ENCODE results near the gene KCNA4.
A peak's percentile ranks its signal among the peaks of the same experiment; 100 is the strongest.
"Not testable (repeated sequence)": the region's sequence is repeated elsewhere in the genome, so short reads cannot be mapped to it uniquely, and the experiment has no call there.

KCNA4 gene

DNA sequence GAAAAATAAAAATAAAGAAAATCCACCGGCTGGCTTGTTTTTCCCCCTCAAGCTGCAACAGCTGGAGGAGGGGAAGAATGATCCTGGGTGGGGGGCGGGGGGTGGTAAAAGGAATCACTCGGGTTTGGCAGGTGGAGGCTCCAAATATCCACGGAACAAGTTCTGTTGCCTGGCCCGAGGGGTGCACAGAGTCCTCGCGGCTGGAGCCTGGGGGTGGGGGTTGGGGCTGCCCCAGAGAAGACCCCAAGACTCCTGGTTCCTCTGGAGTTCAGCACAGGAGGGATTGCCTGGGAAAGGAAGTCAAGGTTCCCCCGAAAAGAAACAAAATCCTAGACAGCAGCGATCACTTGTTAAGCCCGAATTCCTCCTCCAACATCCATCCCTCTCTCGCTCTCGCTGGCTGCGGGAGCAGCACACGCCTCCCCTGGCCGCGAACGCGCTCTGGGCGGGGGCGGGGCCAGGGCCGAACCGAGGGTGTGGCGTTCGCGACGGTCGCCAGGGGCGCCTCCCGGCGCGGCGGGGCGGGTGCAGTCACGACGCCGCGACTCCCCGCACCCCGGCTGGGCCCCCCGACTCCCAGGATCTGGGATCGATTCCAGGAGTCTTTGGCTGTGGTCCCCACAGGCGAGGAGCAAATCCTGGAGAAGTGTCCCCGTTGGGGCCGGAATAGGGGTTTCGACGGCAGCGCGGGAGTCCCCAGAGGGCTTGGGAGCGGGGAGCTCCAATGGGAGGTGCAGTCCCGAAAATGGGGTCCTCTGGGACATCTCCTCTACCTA is at the start of gene KCNA4:
TSS of gene KCNA4 (minus strand) at position 443 of the 776 bp plus-strand sequence. CDS start 4,352 bp downstream, outside the sequence.
- peak in 21 of 58 donors; percentile 6 to 49 (median 24) for DNase-seq

DNA sequence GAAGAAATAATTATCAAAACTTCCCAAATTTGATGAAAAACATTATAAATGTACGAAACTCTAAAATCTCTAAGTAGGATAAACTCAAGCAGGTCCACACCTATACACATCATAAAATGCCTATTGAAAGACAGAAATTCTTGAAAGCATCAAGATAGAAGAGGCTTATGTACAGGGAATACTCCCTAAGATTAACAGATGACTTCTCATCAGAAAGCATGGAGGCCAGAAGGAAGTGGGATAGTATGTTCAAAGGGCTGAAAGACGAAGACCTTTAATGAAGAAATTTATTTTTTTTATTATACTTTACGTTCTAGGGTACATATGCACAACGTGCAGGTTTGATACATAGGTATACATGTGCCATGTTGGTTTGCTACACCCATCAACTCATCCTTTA is 45.3 kb upstream of the KCNA4 start:
- no peak for DNase-seq

DNA sequence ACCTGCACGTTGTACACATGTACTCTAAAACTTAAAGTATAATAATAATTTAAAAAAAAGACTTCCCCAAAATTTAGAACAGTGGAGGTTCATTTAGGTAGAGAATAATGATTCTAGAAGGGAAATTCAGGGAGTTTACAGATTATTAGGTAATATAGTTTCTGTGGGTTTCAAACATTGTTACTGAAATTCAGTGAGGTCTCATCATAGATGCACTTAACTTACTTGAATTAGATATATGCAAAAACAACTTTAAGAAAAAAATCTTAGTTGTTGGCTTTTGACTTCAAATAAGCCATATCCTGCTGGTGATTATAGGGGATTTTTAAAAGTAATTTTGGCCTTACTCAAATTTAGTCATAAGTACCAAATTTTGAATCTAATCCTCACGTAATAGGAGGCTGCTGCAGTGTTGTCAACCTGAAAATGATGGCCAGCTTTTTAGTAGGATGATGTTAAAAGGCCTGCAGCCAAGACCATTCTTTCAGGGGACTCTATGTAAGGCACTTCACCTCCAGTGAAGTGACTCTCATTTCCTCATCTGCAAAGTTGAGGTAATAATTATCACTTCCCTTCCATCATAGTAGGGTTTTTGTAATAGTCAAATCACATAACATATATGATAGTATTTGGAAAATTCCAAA is 42.5 kb upstream of the KCNA4 start:
- no peak for DNase-seq

DNA sequence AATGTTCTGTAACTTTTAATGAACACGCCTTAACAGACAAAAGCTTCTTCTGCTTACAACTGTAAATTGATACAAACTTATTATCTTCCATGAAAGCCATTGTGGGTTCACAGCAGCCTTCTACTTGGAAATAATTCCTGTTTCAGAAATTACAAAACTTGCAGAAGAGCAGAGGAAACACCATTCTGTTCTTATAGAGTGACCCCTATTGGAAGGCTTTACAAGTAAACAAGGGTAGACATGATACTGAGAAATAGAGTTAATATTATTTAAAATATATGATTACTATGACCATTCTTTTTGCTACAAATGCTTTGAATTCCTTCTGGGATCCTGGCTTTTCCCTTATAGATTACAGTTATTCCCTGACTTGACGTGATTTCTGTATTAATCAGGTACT is 32.4 kb upstream of the KCNA4 start:
- no peak for DNase-seq

DNA sequence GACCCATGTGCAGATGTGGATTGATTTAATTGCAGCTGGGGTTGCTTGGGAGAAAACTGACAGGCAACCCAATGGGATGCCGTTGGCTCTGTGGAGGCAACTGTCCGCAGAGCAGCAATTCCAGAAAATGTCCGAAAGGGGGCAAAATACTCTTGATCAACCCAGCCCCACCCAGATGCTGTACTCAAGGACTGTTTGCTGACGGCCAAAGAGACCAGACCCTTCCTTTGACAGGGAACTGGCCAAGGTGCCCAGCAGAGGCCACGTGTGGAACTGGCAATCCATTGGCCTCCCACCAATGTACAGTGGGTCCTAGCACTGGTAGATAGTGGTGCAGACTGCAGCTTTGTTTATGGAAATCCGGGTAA is 29.7 kb upstream of the KCNA4 start:
- DNase-seq, result no peak

DNA sequence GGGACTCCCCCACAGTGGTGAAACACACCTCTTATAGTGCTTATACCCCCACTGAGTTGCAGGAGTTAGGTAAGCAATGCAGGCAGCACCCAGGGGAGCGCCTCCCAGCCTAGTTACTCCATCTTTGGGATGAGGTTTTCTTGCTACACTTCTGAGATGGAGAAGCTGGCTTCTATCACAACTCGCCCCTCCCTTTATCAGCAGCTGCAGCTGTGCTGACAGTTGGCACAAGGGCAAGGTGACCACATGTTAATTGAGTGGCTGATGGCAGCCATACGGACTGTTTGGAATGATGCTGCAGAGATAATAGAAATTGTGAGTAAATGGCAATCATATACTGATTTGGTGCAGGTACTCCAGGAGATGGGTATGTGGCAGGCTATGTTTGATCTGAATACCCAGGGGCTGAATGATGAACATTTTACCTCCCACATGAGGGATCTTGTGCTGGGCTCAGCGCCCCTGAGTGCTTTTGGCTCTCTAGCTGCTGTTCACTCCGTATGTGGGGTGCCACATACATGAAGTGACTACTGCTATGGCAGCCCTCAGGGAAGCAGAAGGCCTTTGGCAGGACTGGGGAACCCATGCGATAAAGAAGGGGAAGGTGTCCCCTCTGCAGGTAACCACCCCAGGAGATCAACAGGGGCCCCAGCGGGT is 29.2 kb upstream of the KCNA4 start:
- no peak for DNase-seq

DNA sequence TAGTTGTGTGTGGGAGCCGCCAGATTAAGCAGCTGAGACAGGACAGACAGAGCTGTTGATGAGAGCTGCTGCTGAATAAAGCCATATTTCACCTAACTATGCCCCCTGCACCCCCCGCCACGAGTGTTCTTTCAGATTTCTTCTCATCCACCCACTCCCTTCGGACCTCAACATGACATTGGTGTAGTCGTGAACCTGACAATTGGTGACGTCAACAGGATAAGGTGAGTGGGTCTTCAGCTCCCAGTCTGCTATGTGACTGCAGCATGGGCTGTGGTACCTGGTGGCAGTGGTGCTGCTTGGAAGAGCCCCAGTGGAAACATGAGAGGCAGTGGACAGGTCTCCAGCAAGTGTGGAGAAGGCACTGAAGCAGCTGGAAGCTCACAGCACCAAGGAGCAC is 28.3 kb upstream of the KCNA4 start:
- DNase-seq, result no peak

DNA sequence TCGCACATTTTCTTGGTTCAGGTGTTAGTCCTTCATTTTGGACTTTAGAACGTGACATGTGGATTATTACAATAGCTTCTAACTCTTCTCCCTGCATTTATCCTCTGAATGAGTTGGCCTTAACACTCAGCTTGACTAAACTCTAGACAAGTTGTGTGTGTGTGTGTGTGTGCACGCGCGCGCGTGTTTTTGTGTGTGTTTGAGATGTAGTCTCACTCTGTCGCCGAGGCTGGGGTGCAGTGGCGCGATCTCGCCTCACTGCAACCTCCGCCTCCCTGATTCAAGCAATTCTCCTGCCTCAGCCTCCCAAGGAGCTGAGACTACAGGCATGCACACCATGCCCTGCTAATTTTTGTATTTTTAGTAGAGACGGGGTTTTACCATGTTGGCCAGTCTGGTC is 24.3 kb upstream of the KCNA4 start:
- no peak for DNase-seq

DNA sequence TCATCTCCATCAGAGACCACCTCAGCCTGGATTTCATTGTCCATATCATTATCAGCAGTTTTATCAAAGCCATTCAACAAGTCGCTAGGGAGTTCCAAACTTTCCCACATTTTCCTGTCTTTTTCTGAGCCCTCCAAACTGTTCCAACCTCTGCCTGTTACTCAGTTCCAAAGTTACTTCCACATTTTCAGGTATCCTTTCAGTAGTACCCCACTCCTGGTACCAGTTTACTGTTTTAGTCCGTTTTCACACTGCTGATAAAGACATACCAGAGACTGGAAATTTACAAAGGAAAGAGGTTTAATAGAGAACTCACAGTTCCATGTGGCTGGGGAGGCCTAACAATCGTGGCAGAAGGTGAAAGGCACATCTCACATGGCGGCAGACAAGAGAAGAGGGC is 17.9 kb upstream of the KCNA4 start:
- DNase-seq, result not testable (repeated sequence)

DNA sequence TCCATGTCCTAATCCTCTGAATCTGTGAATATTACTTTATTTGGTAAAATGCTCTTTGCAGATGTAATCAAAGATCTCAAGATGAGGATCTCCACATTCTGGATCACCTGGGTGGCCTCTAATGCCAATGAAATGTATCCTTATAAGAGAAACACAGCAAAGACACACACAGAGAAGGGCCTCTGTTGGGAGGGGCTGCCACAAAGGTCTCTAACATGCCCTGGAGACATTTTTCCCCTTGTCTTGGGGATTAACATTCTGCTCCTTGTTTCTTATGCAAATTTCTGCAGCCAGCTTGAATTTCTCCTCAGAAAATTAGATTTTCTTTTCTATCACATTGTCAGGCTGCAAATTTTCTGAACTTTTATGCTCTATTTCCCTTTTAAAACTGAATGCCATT is 17.3 kb upstream of the KCNA4 start:
- DNase-seq, result not testable (repeated sequence)

DNA sequence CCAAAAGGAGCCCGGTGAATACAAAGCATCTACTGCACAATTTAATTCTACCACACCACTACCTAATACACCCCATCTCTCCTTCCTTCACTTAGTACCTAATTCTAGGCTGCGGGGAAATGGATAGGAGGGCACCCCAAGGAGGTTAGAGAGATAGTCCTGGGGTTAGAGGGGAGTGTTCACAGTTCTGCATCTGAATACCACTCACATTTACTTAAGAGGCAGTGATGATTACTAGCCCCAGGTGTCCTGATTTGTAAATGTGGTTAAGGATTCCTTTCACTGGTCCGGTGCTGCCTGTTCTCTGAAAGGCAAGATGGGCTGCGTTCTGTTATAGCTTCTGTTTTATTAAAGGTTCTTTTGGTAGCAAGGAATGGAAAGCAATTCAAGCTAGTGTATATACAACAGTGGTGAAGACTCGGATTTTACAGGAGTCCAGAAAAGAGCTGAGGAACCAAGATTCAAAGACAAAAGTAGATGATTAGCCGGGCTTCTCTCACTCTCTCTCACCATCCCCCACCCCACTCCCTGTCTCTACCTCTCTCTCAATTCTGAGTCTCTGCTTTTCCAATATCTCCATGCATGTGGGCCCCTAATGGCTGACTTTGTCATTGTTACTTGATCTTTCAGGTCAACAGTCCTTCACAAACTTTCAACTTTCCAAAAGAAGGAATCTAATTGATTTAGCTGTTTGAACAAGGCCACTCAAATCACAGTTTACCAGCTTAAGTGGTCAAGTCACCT is 8.7 kb upstream of the KCNA4 start:
- DNase-seq, result no peak

DNA sequence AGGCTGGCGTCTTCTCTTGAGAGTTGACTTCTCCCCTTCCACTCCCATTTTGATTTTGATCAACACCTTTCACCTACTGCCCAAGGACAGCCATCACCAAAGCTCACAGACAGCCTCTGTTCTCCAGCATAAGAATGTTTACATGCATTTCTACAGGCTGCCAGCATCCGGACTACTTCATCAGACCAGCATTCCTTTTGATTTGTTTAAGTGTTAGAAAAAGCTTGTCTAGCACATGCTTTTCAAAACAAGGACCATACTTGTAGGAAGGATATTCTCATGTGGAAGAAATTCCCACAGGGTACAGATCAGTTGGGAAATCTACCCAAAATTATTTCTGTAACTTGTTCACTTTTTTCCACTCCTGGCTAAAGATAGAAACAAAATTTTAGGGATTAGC is 6.2 kb upstream of the KCNA4 start:
- no peak for DNase-seq

DNA sequence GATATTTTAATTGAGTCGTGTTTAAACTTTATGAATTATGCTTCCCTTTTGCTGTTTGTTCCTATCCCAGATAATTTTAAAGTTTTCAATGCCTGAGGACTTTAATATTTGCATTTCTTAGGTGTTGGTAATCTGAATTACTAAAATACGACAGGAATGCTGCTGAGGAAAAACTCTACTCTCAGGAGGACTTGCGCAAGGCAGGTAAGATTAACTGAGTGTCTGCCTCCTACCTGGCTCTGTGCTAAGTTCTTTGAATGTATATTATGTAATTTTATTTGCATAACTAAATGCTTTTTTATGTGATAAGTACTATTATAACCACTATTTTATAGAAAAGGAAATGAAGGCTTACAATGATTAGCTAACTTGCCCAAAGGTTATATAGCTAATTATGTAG is 2.7 kb upstream of the KCNA4 start:
- DNase-seq, result no peak

DNA sequence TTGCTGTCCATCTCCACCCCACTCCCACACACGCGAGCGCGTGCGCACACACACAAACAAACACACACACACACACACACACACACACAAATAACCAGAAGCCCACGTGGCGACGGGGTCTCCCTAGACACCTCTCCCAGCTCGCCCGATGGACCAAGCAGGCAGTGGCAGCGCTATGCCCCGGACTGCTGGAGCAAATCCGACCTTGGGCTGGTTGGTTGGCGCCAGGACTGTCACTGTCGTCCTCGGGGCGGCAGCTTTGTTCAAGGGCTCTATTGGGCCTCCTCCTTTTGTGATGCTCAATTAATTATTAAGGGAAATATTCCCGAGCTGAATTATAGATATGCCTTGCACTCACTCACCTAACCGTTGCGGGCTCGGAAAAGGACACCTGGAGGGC is 1.7 kb upstream of the KCNA4 start:
- DNase-seq, result no peak

DNA sequence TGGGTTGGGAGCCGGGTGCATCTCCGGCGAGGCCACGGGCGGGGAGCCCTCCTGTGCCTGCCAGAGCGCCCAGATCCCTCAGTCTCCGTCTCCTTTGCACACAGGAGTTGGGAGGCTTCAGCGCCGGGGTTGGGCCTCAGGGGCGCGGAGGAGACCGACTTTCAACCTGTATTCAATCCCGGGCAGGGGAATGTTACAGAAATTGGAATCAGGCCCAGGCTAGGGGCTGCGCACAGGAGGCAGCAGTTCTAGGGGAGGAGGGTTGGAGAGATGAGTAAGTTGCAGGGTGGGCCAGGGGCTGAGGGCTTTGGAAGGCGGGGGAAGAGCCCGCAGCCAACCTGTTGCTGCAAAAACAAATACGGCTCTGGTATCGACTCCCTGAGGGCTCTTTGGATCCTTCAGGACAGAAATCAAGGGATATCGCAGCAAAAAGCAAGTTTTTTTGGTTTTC is 640 bp upstream of the KCNA4 start:
- no peak for DNase-seq

DNA sequence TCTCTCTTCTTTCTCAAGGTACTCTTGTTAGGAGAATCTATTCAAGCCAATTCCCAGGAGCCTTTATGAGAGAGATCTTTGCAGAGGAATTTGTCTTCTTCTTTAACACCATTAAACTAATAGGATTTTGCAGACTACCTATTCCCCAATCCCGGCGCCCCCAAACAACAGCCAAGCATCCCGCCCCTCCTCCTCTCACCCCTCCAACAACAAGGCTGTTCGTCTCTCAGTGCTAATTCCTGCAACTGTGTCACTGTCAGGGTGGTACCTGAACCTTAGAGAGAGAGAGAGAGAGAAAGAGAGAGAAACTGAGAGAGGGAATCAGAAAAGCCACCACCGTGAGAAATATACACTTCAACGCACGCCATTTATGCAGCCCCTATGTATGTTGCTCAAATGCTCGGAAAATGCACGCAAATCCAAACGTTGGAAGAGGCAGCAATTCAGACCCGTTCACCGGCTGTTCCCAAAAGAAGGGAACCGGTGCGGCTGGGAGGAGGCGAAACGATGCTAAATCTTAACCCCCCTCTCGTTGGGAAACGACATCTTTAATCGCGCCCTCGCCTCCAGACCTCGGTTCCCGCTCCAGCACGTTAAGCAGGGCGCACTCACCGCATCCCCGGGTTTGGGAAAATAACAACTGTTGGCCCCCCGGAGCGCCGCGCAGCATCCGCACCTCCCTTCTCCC is 961 bp downstream of the KCNA4 start:
- DNase-seq, result peak in 5 of 58 donors; percentile 4 to 23 (median 14)

DNA sequence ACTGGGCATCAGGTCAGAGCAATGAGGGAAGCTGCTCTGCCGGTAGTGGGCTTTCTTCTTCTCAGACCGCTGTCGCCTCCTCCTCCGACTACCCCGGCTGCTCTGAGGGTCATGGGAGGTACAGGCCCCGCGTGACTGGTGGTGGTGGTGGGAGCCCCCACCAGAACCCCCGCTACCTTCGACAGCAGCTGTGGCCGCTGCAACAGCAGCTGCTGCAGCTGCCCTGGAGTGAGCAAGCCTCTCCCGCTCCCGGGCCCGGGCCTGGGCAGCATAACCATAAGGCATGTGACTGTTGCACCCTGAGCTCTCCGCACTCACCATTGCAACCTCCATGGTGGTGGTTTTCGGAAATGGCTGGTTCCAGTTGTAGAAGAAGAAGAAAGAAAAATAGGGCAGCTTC is 4.5 kb downstream of the KCNA4 start:
- no peak for DNase-seq

DNA sequence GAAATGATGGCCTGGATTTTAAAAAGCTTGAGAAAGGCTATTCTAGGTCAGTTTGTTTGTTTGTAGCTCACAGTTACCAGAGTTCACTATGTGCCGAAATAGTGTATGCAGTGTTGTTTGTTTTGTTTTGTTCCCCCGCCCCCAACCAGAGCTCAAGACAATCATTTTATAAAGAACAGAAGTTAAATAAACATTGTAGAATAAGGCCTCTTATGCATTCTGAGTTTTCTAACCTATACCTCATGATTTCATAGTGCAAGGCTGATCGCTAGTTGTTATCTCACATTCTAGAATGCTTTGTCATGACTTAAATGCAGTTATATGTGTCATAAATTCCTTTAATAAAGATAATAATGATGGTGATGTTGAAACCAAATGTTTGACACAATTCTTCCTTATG is 7.8 kb downstream of the KCNA4 start:
- no peak for DNase-seq

DNA sequence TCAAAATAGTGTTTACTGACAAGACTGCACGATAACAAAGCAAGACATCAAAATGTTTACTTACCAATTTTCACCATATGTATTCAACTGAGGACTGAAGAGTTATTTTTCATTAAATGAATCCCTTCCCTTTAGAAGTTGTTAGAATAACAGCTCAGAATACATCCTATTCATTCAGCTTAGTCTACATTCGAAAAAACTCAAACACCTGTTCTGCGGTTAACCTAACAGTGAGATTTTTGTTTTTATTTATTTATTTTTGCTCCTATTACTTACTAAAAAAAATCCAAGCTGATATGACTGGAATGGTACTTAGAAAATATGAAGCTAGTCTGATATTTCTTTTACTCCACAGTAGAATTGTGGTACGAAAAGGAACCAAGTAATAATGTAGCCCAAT is 10.0 kb downstream of the KCNA4 start:
- no peak for DNase-seq

DNA sequence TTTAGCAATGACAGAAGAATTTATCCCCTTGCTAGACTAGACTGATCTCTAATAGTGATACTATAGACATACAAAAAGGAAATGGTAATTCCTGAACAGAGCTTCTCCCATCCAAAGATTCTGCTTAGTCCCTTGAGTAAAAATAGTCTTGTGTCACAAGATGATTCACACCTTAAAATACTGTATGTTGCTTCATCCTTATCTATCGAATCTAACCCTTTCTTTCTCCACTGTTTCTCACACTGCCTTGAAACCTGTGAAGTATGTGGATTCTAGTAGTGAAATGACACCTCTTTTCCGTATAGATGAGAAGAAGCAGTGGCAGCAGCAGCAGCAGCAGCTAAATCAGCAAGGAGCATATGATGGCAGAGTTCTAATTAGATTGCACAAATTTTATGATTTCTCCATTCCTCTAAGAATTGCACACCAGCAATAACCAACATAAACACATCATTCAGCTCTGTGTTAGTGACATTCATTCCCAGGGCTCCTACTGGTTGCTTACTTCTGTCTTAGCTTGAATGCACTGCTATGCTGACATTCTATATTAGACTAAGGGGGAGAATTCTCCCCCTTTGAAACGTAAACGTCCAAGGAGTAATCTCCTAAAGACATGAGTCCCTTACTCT is 14.6 kb downstream of the KCNA4 start:
- DNase-seq, result no peak

All from anterior cingulate cortex (tissue), 58 donors.